Eye (tissue), 1 donor: ENCODE results near the gene NUDT21.

Experiments
- DNase-seq: peaks from one replicate; pipeline ENCODE4 v3.0.0-alpha.2; 2015

Gene NUDT21

GRCh38 chr16:56460101-56460500 lies 9.0 kb upstream of the NUDT21 start:
- peak; percentile 12 for DNase-seq

- no peak for DNase-seq
These were observed 6.9 kb upstream of the NUDT21 start for GRCh38 chr16:56457927-56458470.

- no peak for DNase-seq
These were observed 889 bp upstream of the NUDT21 start for GRCh38 chr16:56451753-56452689.

GRCh38 chr16:56450275-56450985 lies 702 bp downstream of the NUDT21 start:
- DNase-seq = no peak

GRCh38 chr16:56448005-56448404 lies 3.1 kb downstream of the NUDT21 start:
- DNase-seq = no peak

- DNase-seq = no peak
These were observed 3.8 kb downstream of the NUDT21 start for GRCh38 chr16:56447286-56447685.

- no peak for DNase-seq
These were observed 13.1 kb downstream of the NUDT21 start for GRCh38 chr16:56438038-56438437.

- no peak for DNase-seq
These were observed 14.9 kb downstream of the NUDT21 start for GRCh38 chr16:56436258-56436657.

- no peak for DNase-seq
These were observed 23.0 kb downstream of the NUDT21 start for GRCh38 chr16:56428091-56428490.

GRCh38 chr16:56426585-56426984 lies 24.5 kb downstream of the NUDT21 start:
- DNase-seq = no peak

GRCh38 chr16:56425439-56425832 lies 25.7 kb downstream of the NUDT21 start, which contains the start of gene AMFR:
Gene AMFR, minus strand, starts transcription at chr16:56425545. Its CDS starts 218 bp downstream, at chr16:56425327.
- peak; percentile 83 for DNase-seq

- peak; percentile 74 for DNase-seq
These were observed 26.2 kb downstream of the NUDT21 start for GRCh38 chr16:56424791-56425438.

- peak; percentile 70 for DNase-seq
These were observed 26.7 kb downstream of the NUDT21 start for GRCh38 chr16:56424404-56424764.

- DNase-seq = no peak
These were observed 27.3 kb downstream of the NUDT21 start for GRCh38 chr16:56423584-56424403.

GRCh38 chr16:56422896-56423441 lies 28.2 kb downstream of the NUDT21 start:
- DNase-seq = no peak

- no peak for DNase-seq
These were observed 29.0 kb downstream of the NUDT21 start for GRCh38 chr16:56421976-56422669.

- DNase-seq = no peak
These were observed 29.8 kb downstream of the NUDT21 start for GRCh38 chr16:56421313-56421712.

- DNase-seq = no peak
These were observed 30.5 kb downstream of the NUDT21 start for GRCh38 chr16:56420613-56421012.

GRCh38 chr16:56419740-56420548 lies 31.2 kb downstream of the NUDT21 start:
- DNase-seq = no peak

- DNase-seq = no peak
These were observed 34.0 kb downstream of the NUDT21 start for GRCh38 chr16:56417138-56417537.
